Skeletal muscle satellite cell (primary cell): ENCODE results near the gene AGGF1.

Experiments used
- H3K27me3 ChIP-seq: 2 replicates; pipeline ENCODE4 v1.7.0; 2013; ENCODE audit warnings: low read length; ENCODE audit not compliant: control insufficient read depth, insufficient read depth
- H3K36me3 ChIP-seq: 2 replicates; pipeline ENCODE4 v1.7.0; 2013; ENCODE audit warnings: mild to moderate bottlenecking, control low read depth, low read length; ENCODE audit not compliant: insufficient read depth
- H3K4me1 ChIP-seq: 2 replicates; pipeline ENCODE4 v1.7.0; 2013; ENCODE audit warnings: low read length; ENCODE audit not compliant: control insufficient read depth, insufficient read depth
- H3K4me2 ChIP-seq: 2 replicates; pipeline ENCODE4 v1.7.0; 2013; ENCODE audit warnings: mild to moderate bottlenecking, low read length
- H3K4me3 ChIP-seq: 2 replicates; pipeline ENCODE4 v1.7.0; 2013; ENCODE audit warnings: low read length
- H3K9ac ChIP-seq: 2 replicates; pipeline ENCODE4 v1.7.0; 2013; ENCODE audit warnings: mild to moderate bottlenecking, low read depth, low read length, moderate library complexity
- H3K9me3 ChIP-seq: replicated peaks from 2 replicates; pipeline ENCODE4 v1.7.0; 2013; ENCODE audit warnings: mild to moderate bottlenecking, control low read depth, low read length

The AGGF1 gene

GRCh38 chr5:77028631-77029375 is 1.4 kb upstream of the AGGF1 start:
- Histone ChIP-seq H3K4me2 (no peak overlapping the region), H3K9me3 (no peaks in the 10 kb centered on the region), H3K36me3 (no peaks in the 10 kb centered on the region), H3K4me1 (peaks cover 11% of the 10 kb centered on the region), H3K4me3 (no peak overlapping the region), H3K9ac (no peak overlapping the region), H3K27me3 (peaks cover 15% of the 10 kb centered on the region)

- H3K27me3 ChIP-seq = peaks cover 11% of the 10 kb centered on the region
- H3K9me3 ChIP-seq = no peaks in the 10 kb centered on the region
- H3K4me3 ChIP-seq = peak overlapping the region; percentile 90
- no peaks in the 10 kb centered on the region for H3K36me3 ChIP-seq
- H3K4me2 ChIP-seq = peak overlapping the region; percentile 79
- peaks cover 11% of the 10 kb centered on the region for H3K4me1 ChIP-seq
- H3K9ac ChIP-seq = peak overlapping the region; percentile 98
Measured at GRCh38 chr5:77029376-77029885, 773 bp upstream of the AGGF1 start.

GRCh38 chr5:77031891-77032290 is 1.7 kb downstream of the AGGF1 start:
- H3K4me2 ChIP-seq = peak overlapping the region; percentile 79
- H3K4me3 ChIP-seq = no peak overlapping the region
- H3K4me1 ChIP-seq = peaks cover 11% of the 10 kb centered on the region
- no peaks in the 10 kb centered on the region for H3K27me3 ChIP-seq
- H3K9ac ChIP-seq = no peak overlapping the region
- peaks cover 9% of the 10 kb centered on the region for H3K36me3 ChIP-seq
- H3K9me3 ChIP-seq = no peaks in the 10 kb centered on the region

GRCh38 chr5:77032635-77033034 is 2.4 kb downstream of the AGGF1 start:
- Histone ChIP-seq H3K4me1 (peaks cover 11% of the 10 kb centered on the region), H3K4me2 (no peak overlapping the region), H3K9ac (no peak overlapping the region), H3K36me3 (peaks cover 14% of the 10 kb centered on the region), H3K9me3 (no peaks in the 10 kb centered on the region), H3K27me3 (no peaks in the 10 kb centered on the region), H3K4me3 (no peak overlapping the region)

- no peak overlapping the region for H3K4me3 ChIP-seq
- H3K4me2 ChIP-seq = no peak overlapping the region
- H3K9me3 ChIP-seq = no peaks in the 10 kb centered on the region
- no peak overlapping the region for H3K9ac ChIP-seq
- peaks cover 19% of the 10 kb centered on the region for H3K36me3 ChIP-seq
- peaks cover 11% of the 10 kb centered on the region for H3K4me1 ChIP-seq
- H3K27me3 ChIP-seq = no peaks in the 10 kb centered on the region
Measured at GRCh38 chr5:77033338-77033737, 3.1 kb downstream of the AGGF1 start.

GRCh38 chr5:77035950-77036349 is 5.7 kb downstream of the AGGF1 start:
- Histone ChIP-seq H3K4me2 (no peak overlapping the region), H3K9me3 (no peaks in the 10 kb centered on the region), H3K9ac (no peak overlapping the region), H3K36me3 (peaks cover 32% of the 10 kb centered on the region), H3K27me3 (no peaks in the 10 kb centered on the region), H3K4me1 (peaks cover 10% of the 10 kb centered on the region), H3K4me3 (no peak overlapping the region)

GRCh38 chr5:77046416-77047073 is 16.3 kb downstream of the AGGF1 start:
- Histone ChIP-seq H3K9ac (no peak overlapping the region), H3K4me3 (no peak overlapping the region), H3K27me3 (no peaks in the 10 kb centered on the region), H3K4me2 (no peak overlapping the region), H3K36me3 (peaks cover 40% of the 10 kb centered on the region), H3K4me1 (no peaks in the 10 kb centered on the region), H3K9me3 (no peaks in the 10 kb centered on the region)

- Histone ChIP-seq H3K9me3 (no peaks in the 10 kb centered on the region), H3K4me1 (peaks cover 6% of the 10 kb centered on the region), H3K27me3 (no peaks in the 10 kb centered on the region), H3K4me2 (no peak overlapping the region), H3K36me3 (peaks cover 47% of the 10 kb centered on the region), H3K4me3 (no peak overlapping the region), H3K9ac (no peak overlapping the region)
Measured at GRCh38 chr5:77064040-77064439, 33.8 kb downstream of the AGGF1 start.

- Histone ChIP-seq H3K4me2 (no peak overlapping the region), H3K36me3 (peaks cover 35% of the 10 kb centered on the region), H3K9me3 (no peaks in the 10 kb centered on the region), H3K4me1 (peaks cover 6% of the 10 kb centered on the region), H3K27me3 (no peaks in the 10 kb centered on the region), H3K4me3 (no peak overlapping the region), H3K9ac (no peak overlapping the region)
Measured at GRCh38 chr5:77065256-77065655, 35.1 kb downstream of the AGGF1 start.

GRCh38 chr5:77066184-77066583 is 36.0 kb downstream of the AGGF1 start:
- Histone ChIP-seq H3K9me3 (no peaks in the 10 kb centered on the region), H3K4me2 (no peak overlapping the region), H3K27me3 (no peaks in the 10 kb centered on the region), H3K9ac (no peak overlapping the region), H3K36me3 (peaks cover 26% of the 10 kb centered on the region), H3K4me1 (peaks cover 6% of the 10 kb centered on the region), H3K4me3 (no peak overlapping the region)

- Histone ChIP-seq H3K4me1 (peaks cover 6% of the 10 kb centered on the region), H3K4me2 (no peak overlapping the region), H3K9ac (no peak overlapping the region), H3K4me3 (no peak overlapping the region), H3K9me3 (no peaks in the 10 kb centered on the region), H3K27me3 (no peaks in the 10 kb centered on the region), H3K36me3 (peaks cover 19% of the 10 kb centered on the region)
Measured at GRCh38 chr5:77066823-77067442, 36.7 kb downstream of the AGGF1 start.
